Measurements from ENCODE around the gene PTPRN2. TPM values are rescaled to one million over a fixed set of nuclear protein-coding genes. Genes with fewer than 3 reads are reported as not detected.
A peak's percentile ranks its signal among the peaks of the same experiment; 100 is the strongest.
"Not testable (repeated sequence)": the region's sequence is repeated elsewhere in the genome, so short reads cannot be mapped to it uniquely, and the experiment has no call there.

PTPRN2 gene
- total RNA-seq, 2 donors from 2014 or later, result 0.35 to 0.61 TPM

DNA sequence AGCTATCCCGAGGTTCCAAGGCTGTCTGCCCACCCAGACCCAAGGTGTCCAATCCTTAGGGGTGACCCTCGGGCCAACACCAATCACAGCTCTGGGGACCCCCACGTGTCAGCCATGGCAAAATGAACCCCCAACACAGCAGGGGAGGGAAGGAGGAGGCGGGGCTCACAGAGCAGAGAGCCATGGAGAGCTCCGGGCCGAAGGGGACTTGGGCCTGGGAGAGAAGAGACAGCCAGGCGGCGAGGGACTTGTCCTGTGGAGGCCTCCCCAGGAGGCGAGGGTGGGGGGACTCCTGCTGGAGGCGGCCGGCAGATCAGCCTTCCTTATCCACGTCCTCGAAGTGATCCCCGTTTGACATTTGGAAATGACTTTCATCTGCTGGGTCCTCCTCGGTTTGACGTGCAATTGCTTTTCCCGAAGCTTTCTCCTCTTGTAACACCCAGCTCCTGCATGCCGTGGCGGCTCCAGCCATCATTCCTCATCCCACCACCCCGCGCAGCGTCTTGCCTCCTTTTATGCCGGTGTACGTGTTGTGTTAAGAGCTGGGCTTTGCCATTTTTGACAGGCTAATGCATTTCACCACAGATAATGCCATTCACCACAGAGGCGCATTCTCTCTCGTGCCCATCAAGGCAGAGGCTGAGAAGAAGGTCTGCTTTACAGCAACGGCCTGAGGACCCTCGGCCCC lies 913.5 kb downstream of the PTPRN2 start:
- Mint-ChIP-seq H3K27ac (no peak overlapping the region), H3K9me3 (no peaks in the 10 kb centered on the region), H3K36me3 (no peaks in the 10 kb centered on the region)
- DNase-seq (ENCODE audit: low spot score in 2 of 2) (peak in 1 of 2 donors; percentile 44), ATAC-seq (no peak)

DNA sequence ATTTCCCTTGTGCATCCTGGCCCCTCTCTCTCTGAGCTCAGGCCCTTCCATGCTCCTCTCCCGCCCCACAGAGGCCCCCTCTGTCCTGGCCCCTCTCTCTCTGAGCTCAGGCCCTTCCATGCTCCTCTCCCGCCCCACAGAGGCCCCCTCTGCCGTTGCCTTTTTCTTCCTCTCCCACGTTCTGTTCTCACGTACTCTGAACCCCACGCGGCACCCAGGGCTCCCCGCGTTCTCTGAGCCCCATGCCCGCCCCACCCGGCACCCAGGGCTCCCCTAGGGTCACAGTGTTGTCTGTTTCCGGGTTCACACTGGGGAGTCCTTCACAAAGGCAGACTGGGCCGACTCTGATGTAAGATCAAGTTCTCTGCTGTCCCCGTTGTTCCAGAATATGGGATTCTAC lies 914.0 kb downstream of the PTPRN2 start:
- DNase-seq (ENCODE audit: low spot score in 2 of 2) (peak in 1 of 2 donors; percentile 31), ATAC-seq (no peak)
- no peak overlapping the region for H3K27ac Mint-ChIP-seq
- H3K9me3 Mint-ChIP-seq, result no peaks in the 10 kb centered on the region
- H3K36me3 Mint-ChIP-seq, result no peaks in the 10 kb centered on the region

DNA sequence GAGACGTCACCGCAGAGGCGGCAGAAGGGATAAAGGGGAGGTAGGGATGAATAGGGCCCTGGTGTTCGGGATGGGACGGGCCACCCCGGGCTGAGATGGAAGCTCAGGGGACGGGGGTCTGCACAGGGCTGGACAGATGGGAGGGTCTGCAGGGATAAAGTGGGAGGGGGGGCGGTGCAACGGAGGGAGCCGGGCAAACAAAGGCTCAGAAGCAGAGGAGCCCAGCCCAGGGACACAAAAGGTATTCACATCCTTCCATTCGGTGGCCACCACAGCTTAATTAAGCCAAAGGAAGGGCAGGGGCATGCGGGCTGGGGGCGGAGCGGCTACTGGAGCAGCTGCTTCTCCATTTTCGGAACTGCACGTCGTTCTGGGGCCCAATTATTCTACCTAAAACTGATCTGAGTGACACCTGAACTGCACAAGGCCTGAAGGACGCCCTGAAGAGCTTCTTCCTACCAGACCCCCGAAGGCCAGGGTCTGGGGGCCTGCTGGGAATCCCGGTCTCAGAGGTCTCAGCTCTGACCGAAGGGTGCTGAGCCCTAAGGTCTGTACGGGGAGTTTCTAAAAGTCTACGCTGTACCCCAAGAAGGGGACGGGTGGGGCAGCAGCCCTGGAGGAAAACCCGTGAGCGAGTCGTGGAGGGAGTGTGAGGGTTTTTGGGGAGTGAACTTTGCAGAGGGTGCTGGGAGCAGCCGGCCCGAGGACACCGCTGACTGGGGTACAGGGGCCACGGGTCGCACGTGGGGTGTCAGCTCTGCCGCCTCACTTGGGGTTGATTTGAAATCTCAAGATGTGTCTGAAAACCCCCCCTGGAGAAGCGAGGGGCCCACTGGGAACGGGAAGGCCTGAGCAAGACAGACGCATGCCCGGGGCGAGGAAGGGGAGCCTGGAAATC lies 916.0 kb downstream of the PTPRN2 start:
- Mint-ChIP-seq H3K9me3 (no peaks in the 10 kb centered on the region), H3K27ac (no peak overlapping the region), H3K36me3 (no peaks in the 10 kb centered on the region)
- peak in 1 of 2 donors; percentile 44 for DNase-seq (ENCODE audit: low spot score in 2 of 2)
- no peak for ATAC-seq

DNA sequence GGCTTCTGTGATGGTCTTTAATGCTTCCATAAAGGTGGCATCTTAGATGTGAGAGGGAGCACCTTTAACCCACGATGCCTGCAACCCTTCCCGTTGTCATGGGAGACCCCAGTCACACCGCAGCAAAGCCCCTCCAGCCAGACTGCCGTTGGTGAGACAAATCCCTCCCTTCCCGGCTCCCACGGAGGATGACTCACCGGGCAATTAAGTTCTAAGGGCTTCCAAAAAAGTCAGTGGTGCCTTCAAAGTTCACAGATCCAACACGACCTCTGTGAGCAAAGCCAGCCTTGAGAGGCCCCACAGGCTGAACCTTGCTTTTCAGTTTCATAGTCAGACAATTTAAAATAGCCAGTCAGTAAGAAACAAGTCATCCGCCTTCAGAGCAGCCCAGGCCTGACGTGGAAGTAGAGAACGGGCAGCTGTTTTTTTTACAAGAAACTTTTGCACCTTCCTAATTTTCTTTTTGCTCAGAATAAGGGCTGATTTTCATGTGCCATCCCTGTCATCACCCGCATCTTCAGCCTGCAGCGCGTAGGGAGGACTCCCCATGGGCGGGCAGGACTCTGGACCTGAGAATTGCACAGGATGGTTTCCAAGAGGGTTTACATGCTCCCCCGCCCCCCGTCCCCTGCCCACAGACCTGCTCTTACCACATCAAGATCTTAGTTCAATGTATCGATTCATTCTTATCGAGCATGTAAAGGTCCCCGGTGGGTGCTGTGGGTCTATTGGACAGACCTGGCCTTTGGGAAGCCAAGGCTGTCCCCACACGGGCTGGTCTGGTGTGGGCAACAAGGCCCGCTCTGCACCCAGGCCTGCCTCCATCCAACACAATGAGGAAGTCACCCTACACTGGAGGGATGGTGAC lies 916.9 kb downstream of the PTPRN2 start:
- DNase-seq (ENCODE audit: low spot score in 2 of 2) (peak in 1 of 2 donors; percentile 28), ATAC-seq (no peak)
- no peak overlapping the region for H3K27ac Mint-ChIP-seq
- no peaks in the 10 kb centered on the region for H3K36me3 Mint-ChIP-seq
- H3K9me3 Mint-ChIP-seq, result no peaks in the 10 kb centered on the region

DNA sequence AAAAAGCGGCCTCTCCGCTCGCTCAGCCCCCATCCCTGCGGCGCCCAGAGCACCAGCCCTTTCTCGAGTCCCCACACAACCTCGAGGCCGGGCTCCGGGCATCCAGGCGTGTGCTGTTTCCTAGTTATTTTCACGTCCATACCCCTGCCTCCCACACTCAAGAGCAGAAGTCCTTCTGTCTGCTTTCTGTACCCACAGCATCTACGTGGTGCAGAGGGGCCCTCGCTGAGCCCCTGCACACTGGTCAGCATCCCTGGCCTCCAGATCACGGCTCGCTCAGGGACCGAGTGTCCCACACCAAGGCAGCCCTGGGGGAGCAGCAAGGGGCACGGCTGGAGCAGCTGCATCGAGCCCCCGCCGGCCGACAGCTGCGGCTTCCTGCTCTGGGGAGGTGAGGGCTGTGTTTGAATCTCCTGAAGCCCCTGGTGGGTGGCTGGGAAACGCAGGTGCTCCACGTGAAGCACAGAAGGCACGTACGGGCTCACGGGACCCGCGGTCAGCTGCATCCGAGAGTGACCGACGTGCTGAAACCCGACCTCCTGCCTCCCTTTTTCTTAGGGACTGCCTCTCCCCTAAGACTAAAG lies 917.8 kb downstream of the PTPRN2 start:
- H3K9me3 Mint-ChIP-seq, result no peaks in the 10 kb centered on the region
- H3K27ac Mint-ChIP-seq, result no peak overlapping the region
- DNase-seq (ENCODE audit: low spot score in 2 of 2), result no peak
- H3K36me3 Mint-ChIP-seq, result no peaks in the 10 kb centered on the region
- ATAC-seq, result no peak

DNA sequence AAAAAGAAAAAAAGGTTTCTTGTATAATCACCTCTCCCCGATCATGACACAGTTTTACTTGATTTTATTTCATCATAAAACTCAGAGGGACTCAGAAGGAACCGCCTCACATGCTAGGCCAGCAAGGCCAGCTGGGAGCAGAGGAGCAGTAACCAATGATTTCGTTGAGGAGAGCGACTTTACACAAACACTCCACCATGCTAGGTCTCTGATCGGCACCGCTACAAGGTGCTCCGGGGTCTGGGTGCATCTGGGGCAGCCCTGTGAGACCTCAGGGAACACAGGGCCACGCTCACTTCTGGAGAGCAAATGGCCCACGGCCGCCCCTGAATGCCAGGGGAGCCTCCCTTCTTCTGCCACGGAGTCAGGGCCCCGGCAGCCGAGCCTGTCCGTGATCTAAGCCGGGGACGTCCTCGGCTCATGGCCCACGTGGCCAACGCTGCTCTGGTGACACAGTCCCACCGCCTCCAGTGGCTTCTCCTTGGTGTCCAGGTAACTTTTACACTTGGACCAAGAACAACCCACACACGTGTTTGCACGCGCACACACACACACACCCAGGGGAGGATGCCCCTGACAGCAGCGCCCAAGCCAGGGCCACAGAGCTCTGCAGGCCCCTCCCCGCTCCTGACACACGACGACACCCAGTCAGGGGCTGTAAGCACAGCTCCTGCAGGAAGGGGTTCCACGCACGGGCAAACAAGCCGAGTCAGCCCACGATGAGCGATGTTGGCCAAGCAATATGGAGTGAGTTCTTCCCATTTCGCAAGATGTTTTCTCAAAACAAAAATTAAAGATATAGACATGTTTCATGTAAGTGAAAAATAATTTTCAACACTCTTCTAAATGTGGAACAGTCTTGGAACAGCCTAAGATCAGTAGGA lies 918.5 kb downstream of the PTPRN2 start:
- Mint-ChIP-seq H3K36me3 (no peaks in the 10 kb centered on the region), H3K9me3 (no peaks in the 10 kb centered on the region), H3K27ac (no peak overlapping the region)
- DNase-seq (ENCODE audit: low spot score in 2 of 2) (no peak), ATAC-seq (no peak)

DNA sequence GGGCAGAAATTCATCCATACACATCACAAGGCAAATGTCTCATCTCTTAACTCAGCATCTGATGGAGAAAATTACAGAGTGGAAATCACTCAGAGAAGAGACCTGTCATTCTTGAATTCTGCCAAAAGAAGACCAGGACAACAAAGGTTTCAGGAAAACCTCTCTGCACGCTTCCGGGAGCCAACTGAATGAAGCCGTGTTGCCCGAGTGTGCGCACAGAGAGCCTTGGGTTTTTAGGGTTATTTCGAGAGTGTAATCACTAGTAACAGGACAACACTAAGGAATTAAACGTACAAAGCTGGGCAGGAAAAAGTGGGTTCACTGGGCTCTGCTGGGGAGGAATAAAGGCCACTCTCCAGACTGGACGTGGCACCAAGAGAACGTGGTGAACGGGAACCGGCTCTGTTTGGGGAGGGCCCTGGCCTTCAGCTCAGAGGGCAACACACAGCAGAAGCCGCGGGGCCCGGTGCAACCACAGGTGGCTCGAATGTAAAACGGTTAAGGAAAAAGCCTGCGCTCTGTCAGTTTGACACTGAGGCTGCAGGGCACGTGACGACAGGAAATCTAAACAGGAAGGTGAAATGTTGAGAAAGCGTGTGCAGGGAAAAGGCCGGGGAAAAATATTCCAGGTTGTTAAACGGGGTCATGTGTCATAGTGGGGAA lies 919.3 kb downstream of the PTPRN2 start:
- Mint-ChIP-seq H3K27ac (peak overlapping the region in 1 of 2 donors; percentile 61), H3K9me3 (no peaks in the 10 kb centered on the region), H3K36me3 (no peaks in the 10 kb centered on the region)
- DNase-seq (ENCODE audit: low spot score in 2 of 2) (no peak), ATAC-seq (peak in 1 of 2 donors; percentile 39)

DNA sequence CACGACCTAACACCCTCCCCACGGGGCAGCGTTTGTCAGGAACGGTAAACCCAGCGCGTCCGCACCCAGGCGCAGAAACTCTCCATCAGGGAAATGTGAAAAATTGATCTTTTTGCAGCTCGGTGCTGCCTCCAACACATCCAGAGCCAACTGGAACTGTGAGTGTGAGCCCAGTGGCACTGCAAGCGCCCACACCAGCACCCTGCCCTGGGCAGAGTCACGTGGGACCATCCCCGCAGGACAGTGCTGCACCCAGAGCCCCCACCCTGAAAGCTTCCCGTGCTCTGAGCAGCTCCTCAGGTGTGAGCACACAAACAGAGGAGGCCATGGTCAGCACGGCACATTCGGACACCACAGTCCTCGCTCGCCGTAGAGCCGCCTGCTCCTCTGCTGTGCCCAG lies 919.9 kb downstream of the PTPRN2 start:
- ATAC-seq, result no peak
- Mint-ChIP-seq H3K9me3 (no peaks in the 10 kb centered on the region), H3K27ac (no peak overlapping the region), H3K36me3 (no peaks in the 10 kb centered on the region)
- no peak for DNase-seq (ENCODE audit: low spot score in 2 of 2)

DNA sequence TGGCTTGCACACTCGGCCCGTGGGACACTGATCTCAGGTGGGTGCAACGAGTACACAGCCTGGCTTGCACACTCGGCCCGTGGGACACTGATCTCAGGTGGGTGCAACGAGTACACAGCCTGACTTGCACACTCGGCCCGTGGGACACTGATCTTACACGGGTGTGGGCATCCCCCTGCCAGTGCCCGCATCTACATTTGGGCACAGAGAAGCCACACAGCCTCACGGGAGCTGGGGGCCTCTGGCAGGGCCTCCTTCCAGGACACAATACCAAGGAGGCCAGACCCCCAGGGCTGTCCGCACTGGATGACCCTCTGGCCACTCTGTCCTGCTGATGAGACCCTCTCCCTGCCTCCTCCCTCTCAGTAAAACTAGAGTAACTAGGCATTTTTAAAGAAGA lies 920.4 kb downstream of the PTPRN2 start:
- DNase-seq (ENCODE audit: low spot score in 2 of 2) (no peak), ATAC-seq (no peak)
- Mint-ChIP-seq H3K27ac (no peak overlapping the region), H3K36me3 (no peaks in the 10 kb centered on the region), H3K9me3 (no peaks in the 10 kb centered on the region)

DNA sequence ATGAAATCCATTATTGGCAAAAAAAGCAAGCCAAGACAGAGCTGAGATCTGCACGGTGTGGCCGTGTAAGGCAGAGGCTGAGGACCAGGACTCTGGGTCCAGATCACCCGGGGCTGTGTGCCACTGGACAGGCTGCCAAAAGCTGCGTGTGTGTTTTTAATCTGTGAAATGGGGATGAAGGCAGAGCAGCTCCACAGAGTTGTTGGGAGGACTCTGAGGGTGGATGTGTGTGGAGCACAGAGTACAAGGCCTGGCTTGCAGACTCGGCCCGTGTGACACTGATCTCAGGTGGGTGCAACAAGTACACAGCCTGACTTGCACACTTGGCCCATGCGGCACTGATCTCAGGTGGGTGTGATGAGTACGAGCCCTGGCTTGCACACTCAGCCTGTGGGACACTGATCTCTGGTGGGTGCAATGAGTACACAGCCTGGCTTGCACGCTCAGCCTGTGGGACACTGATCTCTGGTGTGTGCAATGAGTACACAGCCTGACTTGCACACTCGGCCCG lies 921.0 kb downstream of the PTPRN2 start:
- H3K36me3 Mint-ChIP-seq, result no peaks in the 10 kb centered on the region
- no peak for DNase-seq (ENCODE audit: low spot score in 2 of 2)
- no peak for ATAC-seq
- no peaks in the 10 kb centered on the region for H3K9me3 Mint-ChIP-seq
- H3K27ac Mint-ChIP-seq, result no peak overlapping the region

DNA sequence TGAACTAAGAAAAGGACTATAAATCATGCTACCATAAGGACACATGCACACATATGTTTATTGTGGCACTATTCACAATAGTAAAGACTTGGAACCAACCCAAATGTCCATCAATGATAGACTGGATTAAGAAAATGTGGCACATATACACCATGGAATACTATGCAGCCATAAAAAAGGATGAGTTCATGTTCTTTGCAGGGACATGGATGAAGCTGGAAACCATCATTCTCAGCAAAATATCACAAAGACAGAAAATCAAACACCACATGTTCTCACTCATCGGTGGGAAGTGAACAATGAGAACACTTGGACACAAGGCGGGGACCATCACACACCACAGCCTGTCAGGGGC lies 922.0 kb downstream of the PTPRN2 start:
- not testable (repeated sequence) for DNase-seq (ENCODE audit: low spot score in 2 of 2); H3K36me3 Mint-ChIP-seq; H3K27ac Mint-ChIP-seq; ATAC-seq; H3K9me3 Mint-ChIP-seq

DNA sequence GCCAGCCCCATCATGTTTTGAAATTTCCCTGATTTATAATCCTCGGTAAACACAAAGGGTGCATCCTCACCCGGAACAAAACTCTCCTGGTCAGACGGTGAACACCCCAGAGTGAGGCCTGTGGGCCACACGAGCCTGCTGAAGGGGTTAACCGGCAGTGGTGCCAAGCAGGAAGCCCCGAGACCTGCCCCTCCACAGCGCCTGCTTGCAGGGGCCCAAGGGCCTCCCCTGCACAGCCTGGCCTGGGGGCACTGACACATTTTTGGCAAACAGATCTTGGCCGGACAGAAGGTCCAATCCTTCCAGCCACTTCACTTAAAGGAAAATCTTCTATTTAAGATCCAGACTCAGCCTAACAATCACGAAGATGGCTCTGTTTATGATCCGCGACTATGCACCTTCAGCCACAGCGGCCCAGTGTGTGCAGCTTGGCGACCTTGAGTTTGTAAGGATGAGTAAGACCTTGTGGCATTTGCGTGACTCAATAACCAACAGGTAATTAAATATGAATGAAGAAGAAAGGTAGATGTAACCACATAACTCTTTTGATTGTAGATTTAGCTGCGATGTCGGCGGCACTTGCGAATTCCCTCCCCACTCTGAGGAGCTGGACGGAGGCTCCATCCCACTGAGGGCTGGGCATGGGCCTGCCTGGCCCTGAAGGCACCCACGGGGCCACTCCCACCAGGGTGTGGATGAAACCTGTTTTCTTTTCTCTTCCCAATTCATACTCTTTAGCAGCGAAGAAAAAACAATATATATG lies 922.6 kb downstream of the PTPRN2 start:
- ATAC-seq, result no peak
- Mint-ChIP-seq H3K27ac (no peak overlapping the region), H3K9me3 (no peaks in the 10 kb centered on the region), H3K36me3 (no peaks in the 10 kb centered on the region)
- DNase-seq (ENCODE audit: low spot score in 2 of 2), result no peak

DNA sequence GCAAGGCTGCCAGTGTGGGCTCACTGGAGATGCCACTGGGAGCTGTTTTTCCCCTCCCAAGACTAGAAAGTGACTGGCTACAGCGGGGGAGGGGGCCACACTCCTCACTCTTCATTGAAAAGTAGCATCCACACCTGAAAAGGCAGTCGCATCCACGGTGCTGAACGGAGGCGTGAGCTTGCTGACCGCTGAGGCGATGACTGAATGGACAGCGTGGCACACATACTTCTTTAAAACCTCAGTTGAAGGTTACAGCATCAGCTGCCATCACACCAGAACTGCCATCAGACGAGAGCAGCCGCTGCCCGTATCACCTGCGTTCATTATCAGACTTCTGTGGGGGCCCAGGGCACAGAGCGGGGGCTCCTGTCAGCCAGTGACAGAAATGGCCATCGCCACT lies 923.6 kb downstream of the PTPRN2 start:
- no peak overlapping the region for H3K27ac Mint-ChIP-seq
- H3K36me3 Mint-ChIP-seq, result no peaks in the 10 kb centered on the region
- no peaks in the 10 kb centered on the region for H3K9me3 Mint-ChIP-seq
- no peak for ATAC-seq
- DNase-seq (ENCODE audit: low spot score in 2 of 2), result no peak

DNA sequence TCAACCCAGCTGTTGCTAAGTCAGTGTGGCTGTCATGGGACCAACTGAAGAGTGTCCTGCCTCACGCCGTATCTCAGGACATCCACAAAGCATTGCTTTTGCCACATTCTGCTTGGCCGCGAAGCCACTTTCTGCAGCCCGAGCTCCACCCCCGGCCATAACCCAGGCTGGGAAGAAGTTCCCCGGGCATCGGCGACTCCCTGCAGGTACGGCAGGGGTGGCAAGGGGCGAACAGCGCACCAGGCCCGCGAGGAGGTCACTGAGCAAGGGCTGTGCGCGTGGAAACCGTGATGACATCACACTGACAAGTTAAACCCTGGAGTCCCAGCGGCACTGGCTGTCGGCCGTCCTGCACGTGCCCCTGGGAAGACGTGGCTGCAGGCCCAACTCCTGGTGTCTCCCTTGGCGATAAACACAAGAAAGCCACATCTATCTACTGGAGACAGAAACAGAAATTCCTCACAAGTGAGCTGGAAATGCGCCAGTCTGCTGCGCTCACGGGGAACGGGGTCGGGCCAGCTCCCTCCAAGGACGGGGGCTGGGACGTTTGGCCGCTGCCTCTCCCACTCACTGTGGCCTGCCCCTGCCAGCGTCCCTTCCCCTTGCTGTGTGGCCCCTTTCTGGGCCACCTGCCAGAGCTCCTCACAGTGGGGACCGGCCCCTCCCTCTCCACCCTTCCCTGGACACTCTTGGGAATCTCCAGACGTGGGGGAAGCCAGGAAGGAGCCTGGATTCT lies 924.5 kb downstream of the PTPRN2 start:
- H3K36me3 Mint-ChIP-seq, result no peaks in the 10 kb centered on the region
- H3K27ac Mint-ChIP-seq, result no peak overlapping the region
- H3K9me3 Mint-ChIP-seq, result no peaks in the 10 kb centered on the region

More for the DNA sequence above, 924.5 kb downstream of the PTPRN2 start:
- DNase-seq (ENCODE audit: low spot score in 2 of 2), result no peak
- ATAC-seq, result no peak
